ENCODE measurements around the gene NPTN.

NPTN gene

DNA sequence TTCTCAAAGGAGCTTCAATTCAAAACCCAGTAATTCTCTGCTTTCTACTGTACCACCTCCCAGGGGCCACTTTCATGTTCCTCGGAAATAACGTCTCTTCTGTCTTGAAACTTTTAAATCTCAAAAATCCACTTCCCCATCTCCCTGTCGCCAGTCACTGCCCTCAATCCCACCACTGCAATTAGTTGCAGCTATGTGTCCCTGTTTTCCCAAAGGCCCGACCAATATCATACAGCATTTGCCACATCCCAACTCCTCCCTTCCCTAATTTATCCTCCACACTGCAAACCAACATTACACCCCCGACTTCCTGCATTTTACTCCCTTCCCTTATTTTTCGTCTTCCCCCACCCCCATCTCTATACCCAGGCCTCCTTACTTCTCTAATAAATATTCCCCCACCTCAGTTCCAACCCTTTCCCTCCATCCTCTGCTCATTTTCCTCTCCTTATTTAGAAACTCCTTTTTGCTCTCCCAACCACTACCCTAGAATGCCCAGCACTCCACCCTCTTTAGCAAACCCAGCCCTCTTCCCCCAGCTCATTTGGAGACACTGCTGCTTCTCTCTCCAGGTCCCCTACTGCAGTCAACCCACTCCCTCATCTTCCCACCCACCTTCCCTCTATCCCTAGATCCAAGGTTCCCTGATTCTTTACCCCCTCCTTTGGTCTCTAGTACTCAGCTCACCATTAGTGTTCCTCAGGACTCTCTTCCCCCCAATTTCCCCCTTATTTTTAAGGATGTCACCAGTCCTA is 1.1 kb downstream of the NPTN start:
- no peak for DNase-seq

- no peak for DNase-seq
Observed at GRCh38 chr15:73630921-73631362, 2.2 kb downstream of the NPTN start.

GRCh38 chr15:73629798-73630429 is 3.3 kb downstream of the NPTN start:
- no peak for DNase-seq

- no peak for DNase-seq
Observed at GRCh38 chr15:73628976-73629797, 4.0 kb downstream of the NPTN start.

- DNase-seq: no peak
Observed at GRCh38 chr15:73628102-73628501, 5.1 kb downstream of the NPTN start.

GRCh38 chr15:73626072-73626471 is 7.1 kb downstream of the NPTN start:
- no peak for DNase-seq

- DNase-seq: no peak
Observed at GRCh38 chr15:73624530-73624929, 8.7 kb downstream of the NPTN start.

GRCh38 chr15:73621286-73621826 is 11.8 kb downstream of the NPTN start:
- no peak for DNase-seq

DNA sequence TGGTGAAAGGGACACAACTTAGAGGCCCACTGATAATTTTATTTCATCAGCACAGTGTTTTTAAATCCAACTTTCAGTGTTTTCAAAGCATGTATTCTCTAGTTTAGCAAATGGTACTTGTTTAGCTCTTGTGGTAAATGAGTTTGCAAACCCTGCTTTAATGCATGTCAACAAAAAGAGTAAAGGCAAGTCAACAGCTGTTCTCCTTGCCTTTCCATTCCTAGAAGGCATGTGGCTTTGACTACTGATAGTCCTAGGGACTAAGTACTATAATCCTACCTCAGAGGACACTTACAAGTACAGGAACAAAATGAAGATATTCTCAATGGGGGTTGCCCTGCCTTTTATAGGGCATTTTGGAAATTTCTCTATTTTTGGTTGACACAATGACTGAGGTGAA is 13.1 kb downstream of the NPTN start:
- DNase-seq: no peak

DNA sequence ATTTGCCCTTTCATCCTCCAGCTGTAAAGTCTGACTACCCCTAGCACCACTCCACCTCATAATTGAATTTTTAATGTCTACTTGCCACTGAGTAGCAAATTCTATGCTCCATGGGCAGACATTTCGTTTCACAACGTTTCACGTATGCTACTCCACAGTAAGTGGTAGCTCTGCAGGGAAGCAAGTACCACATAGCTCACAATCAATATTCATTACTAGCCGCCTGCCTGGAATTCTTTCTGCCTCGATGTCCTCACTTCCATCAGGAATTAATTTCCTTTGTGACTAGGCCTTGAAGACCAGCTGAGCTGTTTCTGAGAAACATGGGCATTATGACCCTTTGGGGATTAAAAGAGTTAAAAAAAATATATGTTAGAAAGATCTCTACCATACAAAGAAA is 15.3 kb downstream of the NPTN start:
- DNase-seq: no peak

GRCh38 chr15:73617301-73617831 is 15.8 kb downstream of the NPTN start:
- no peak for DNase-seq

DNA sequence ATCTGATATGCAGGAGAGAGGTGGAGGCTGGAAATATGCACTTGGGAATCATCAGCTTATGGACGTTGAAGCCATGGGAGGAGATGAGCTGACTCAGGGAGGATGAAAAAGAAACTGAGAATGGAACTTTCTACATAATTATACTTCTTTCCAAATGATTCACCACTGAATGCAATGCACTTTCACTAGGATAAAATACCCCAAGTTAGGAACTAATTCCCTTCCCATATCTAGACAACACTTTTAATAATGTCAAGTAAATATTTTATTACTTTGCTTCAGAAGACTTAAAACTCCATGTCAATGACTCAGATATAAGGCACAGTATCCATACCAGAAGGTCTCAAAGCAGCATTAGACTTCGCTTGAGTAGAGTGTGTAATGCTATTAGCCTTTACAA is 24.2 kb downstream of the NPTN start:
- no peak for DNase-seq

- no peak for DNase-seq
Observed at GRCh38 chr15:73608475-73608874, 24.7 kb downstream of the NPTN start.

DNA sequence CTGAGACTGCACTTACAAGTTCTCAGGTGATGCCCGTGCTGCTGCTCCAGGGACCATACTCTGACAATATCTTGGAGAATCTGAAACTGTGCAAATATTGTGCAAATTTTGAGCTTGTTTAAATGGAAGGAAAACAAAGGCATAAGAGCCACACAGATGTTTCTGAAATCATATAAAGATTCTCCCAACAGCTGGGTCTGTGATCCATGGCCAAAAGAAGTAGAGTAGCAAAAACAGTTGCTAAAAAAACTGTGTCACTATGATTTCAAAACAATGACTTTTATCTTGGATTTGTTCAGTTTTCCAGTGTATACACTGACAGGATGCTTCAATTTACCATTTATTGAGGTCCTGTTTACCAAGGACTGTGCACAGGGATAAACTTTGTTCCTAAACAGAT is 25.3 kb downstream of the NPTN start:
- no peak for DNase-seq

DNA sequence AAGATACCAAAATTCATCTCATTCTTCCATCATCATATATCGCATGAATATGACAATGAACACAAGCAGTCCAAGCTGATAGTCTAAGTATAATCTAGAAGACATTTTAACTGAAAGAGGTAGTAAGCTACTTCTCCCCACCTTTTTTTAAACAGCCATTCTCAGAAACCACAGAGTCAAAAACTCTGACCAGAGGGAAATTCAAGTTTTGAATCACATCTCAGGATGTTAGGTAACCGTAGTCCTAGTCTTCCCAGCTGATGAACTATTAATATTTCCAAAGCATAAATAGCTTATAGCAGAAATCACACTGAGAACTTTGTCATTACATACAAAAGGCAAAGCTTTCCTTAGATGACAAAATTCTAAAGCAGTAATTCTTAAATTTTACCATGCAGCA is 25.8 kb downstream of the NPTN start:
- no peak for DNase-seq

- DNase-seq: no peak
Observed at GRCh38 chr15:73605759-73606436, 27.3 kb downstream of the NPTN start.

- no peak for DNase-seq
Observed at GRCh38 chr15:73604477-73604876, 28.7 kb downstream of the NPTN start.

DNA sequence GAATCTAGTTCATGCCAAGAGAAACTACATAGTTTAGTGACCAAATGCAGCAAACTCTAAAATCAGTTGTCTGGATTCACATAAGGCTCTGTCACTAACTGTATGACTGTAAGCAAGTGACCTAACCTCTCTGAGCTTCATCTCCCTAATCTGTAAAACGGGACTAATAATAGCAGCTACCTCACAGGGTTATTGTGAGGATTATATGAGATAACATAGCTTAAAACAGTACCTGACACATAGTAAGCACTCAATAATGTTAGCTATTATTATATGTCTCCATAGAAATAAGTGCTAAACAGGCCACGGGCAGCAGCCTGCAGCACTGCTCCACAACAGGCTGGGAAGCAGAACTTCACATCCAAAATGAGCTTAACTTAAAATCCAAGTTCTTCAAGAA is 30.2 kb downstream of the NPTN start:
- no peak for DNase-seq

- no peak for DNase-seq
Observed at GRCh38 chr15:73602446-73602843, 30.7 kb downstream of the NPTN start.

- no peak for DNase-seq
Observed at GRCh38 chr15:73601451-73602445, 31.4 kb downstream of the NPTN start.

All from activated CD4-positive, alpha-beta T cell treated with anti-CD3 and anti-CD28 coated beads, Interleukin-2, amount 50 U/mL, for 16 hours (primary cell).